Chondrocyte (in vitro differentiated cells): ENCODE results near the gene TCF7L2. TPM values are rescaled to one million over a fixed set of nuclear protein-coding genes. Genes with fewer than 3 reads are reported as not detected.

Experiments used
- DNase-seq: peaks from one replicate; pipeline ENCODE4 v3.0.0; 2021; ENCODE audit warnings: mixed read lengths, low spot score
- H3K27ac Mint-ChIP-seq: one replicate; pipeline ENCODE4 v1.8.0; 2021; ENCODE audit warnings: mild to moderate bottlenecking, moderate library complexity, mixed read lengths; ENCODE audit not compliant: unreplicated experiment
- H3K27me3 Mint-ChIP-seq: 2 replicates; pipeline ENCODE4 v1.8.0; 2021; ENCODE audit warnings: low read depth, mixed read lengths
- H3K36me3 Mint-ChIP-seq: 2 replicates; pipeline ENCODE4 v1.8.0; 2021; ENCODE audit warnings: low read depth, mixed read lengths
- H3K4me1 Mint-ChIP-seq: 2 replicates; pipeline ENCODE4 v1.8.0; 2021; ENCODE audit warnings: low read depth, mild to moderate bottlenecking, mixed read lengths
- H3K4me3 Mint-ChIP-seq: one replicate; pipeline ENCODE4 v1.8.0; 2021; ENCODE audit warnings: mild to moderate bottlenecking, moderate library complexity, mixed read lengths; ENCODE audit not compliant: unreplicated experiment
- H3K9me3 Mint-ChIP-seq: 2 replicates; pipeline ENCODE4 v1.8.0; 2021; ENCODE audit warnings: low read depth, mixed read lengths
- total RNA-seq: library from RNA; stranded (reverse); gene quantifications from 3 replicates; pipeline ENCODE4 v1.2.1, GENCODE V29; 2021
- TF ChIP-seq, protein P1 (sequence below): fragments of 200-600 bp; sonication (generic); IDR thresholded peaks from 2 replicates; pipeline ENCODE4 v1.5.0; 2021; ENCODE audit warnings: antibody characterized with exemption, mild to moderate bottlenecking, moderate library complexity

The TCF7L2 gene
- total RNA-seq, 1 donor from 2014 or later, result 30.9 TPM

DNA sequence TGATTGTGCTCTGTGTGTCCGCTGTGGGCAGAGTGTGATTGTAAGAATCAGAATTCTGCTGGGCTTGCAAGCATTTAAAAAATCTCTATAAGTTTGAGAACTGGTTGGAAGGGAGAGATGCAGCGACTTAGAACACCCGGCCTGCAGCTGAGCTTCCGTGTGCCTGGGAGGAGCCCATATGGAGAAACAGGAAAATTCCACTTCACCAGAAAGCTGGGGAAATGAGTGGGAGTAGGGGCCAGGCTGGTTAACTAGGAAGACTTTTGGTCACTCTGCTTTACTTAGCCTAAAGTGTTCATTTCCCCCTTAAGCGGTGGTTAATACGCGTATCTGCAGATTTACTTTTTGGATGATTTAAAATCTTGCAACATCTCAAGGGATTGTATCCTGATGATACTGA lies 72.2 kb downstream of the TCF7L2 start:
- DNase-seq, result no peak
- Mint-ChIP-seq H3K9me3 (no peaks in the 10 kb centered on the region), H3K4me3 (no peak overlapping the region), H3K4me1 (peaks cover 54% of the 10 kb centered on the region), H3K27me3 (no peaks in the 10 kb centered on the region), H3K27ac (peak overlapping the region; percentile 41), H3K36me3 (peaks cover 2% of the 10 kb centered on the region)
- TF ChIP-seq, protein P1, sequence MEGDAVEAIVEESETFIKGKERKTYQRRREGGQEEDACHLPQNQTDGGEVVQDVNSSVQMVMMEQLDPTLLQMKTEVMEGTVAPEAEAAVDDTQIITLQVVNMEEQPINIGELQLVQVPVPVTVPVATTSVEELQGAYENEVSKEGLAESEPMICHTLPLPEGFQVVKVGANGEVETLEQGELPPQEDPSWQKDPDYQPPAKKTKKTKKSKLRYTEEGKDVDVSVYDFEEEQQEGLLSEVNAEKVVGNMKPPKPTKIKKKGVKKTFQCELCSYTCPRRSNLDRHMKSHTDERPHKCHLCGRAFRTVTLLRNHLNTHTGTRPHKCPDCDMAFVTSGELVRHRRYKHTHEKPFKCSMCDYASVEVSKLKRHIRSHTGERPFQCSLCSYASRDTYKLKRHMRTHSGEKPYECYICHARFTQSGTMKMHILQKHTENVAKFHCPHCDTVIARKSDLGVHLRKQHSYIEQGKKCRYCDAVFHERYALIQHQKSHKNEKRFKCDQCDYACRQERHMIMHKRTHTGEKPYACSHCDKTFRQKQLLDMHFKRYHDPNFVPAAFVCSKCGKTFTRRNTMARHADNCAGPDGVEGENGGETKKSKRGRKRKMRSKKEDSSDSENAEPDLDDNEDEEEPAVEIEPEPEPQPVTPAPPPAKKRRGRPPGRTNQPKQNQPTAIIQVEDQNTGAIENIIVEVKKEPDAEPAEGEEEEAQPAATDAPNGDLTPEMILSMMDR, result no peak

DNA sequence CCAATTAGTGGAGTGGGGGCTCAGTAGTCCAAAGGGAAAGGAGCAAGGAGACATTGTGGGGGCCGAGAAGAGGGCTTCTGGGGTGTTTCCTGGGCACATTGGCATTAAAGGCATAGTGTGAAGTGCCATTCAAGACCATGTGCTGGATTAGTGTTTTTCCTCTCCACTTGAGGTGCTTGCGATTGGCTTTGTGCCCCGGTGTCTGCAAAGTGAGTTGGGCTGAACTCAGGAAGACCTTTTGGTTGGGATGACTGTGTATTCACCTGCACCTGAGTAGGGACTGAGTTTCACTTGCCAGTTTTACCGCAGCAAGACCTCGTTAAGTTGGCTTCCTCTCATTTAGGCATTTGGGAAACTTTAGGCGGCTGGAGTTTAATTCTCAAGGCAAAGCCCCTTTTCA lies 73.0 kb downstream of the TCF7L2 start:
- no peaks in the 10 kb centered on the region for H3K9me3 Mint-ChIP-seq
- H3K4me3 Mint-ChIP-seq, result no peak overlapping the region
- TF ChIP-seq, protein P1, result no peak
- peaks cover 2% of the 10 kb centered on the region for H3K36me3 Mint-ChIP-seq
- H3K27me3 Mint-ChIP-seq, result no peaks in the 10 kb centered on the region
- H3K27ac Mint-ChIP-seq, result no peak overlapping the region
- peaks cover 62% of the 10 kb centered on the region for H3K4me1 Mint-ChIP-seq
- no peak for DNase-seq

DNA sequence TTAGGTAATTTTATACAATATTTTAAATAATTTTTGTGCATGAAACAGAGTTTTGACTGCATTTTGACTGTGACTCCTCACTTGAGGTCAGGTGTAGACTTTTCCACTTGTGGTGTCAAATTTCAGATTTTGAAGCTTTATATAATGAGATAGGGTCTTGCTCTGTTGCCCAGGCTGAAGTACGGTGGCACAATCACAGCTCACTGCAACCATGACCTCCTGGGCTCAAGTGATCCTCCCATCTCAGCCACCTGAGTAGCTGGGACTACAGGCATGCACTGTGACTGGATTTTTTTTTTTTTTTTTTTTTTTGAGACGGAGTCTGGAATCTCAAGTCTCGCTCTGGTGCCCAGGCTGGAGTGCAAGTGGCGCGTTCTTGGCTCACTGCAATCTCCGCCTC lies 74.9 kb downstream of the TCF7L2 start:
- no peaks in the 10 kb centered on the region for H3K36me3 Mint-ChIP-seq
- H3K27me3 Mint-ChIP-seq, result no peaks in the 10 kb centered on the region
- no peak overlapping the region for H3K27ac Mint-ChIP-seq
- no peak overlapping the region for H3K4me3 Mint-ChIP-seq
- no peak for DNase-seq
- H3K4me1 Mint-ChIP-seq, result peaks cover 67% of the 10 kb centered on the region
- TF ChIP-seq, protein P1, result no peak
- no peaks in the 10 kb centered on the region for H3K9me3 Mint-ChIP-seq

DNA sequence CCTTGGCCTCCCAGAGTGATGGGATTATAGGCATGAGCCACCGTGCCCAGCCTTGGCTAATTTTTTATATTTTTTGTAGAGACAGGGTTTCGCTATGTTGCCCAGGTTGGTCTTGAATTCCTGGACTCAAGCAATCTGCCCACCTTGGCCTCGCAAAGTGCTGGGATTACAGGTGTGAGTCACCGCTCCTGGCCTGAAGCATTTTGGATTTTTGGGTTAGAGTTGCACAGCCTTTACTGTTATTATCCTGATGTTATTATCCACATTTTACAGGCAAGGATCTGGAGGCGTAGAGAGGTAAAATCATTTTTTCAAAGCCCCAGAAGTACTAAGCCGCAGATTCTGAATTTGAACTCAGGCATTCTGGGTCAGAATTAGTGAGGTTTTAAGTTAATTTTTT lies 75.4 kb downstream of the TCF7L2 start:
- no peaks in the 10 kb centered on the region for H3K27me3 Mint-ChIP-seq
- no peak for DNase-seq
- H3K9me3 Mint-ChIP-seq, result no peaks in the 10 kb centered on the region
- TF ChIP-seq, protein P1, result no peak
- no peaks in the 10 kb centered on the region for H3K36me3 Mint-ChIP-seq
- no peak overlapping the region for H3K27ac Mint-ChIP-seq
- H3K4me3 Mint-ChIP-seq, result no peak overlapping the region
- peaks cover 67% of the 10 kb centered on the region for H3K4me1 Mint-ChIP-seq

DNA sequence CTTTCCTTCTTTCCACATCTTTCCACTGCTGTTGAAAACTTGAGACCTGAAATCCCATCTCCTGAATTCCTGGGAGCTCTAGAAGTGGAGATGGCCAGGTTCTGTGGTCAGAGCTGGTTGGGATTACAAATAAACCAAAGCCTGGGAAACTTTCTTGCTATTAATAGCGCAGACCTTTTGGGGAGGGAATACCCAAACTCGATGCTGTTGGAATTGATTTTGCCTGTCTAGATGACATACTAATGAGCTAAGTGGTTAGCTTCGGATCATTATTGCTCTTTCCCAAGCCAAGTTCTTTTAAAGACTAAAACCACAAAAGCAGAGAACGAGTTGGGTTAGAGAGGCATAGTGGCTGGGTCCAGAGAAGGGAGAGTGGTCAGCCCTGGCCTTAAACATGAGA lies 76.6 kb downstream of the TCF7L2 start:
- Mint-ChIP-seq H3K36me3 (peaks cover under 1% of the 10 kb centered on the region), H3K27ac (peak overlapping the region; percentile 87), H3K27me3 (no peaks in the 10 kb centered on the region), H3K4me3 (peak overlapping the region; percentile 14), H3K4me1 (peaks cover 64% of the 10 kb centered on the region), H3K9me3 (no peaks in the 10 kb centered on the region)
- TF ChIP-seq, protein P1, result no peak
- DNase-seq, result no peak
